Transverse colon (tissue), 4 donors: ENCODE results near the gene MSI2. TPM values are rescaled to one million over a fixed set of nuclear protein-coding genes. Genes with fewer than 3 reads are reported as not detected.

Experiments used
- DNase-seq: peaks from one replicate; pipeline ENCODE4 v3.0.0-alpha.2; 2019
- H3K27ac ChIP-seq, 4 donors: fragments of 200-600 bp; sonication (generic); 2 replicates each; pipeline ENCODE4 v1.5.1; 2016 to 2018; ENCODE audit warnings: inconsistent platforms in 4 of 4
- H3K27me3 ChIP-seq: fragments of 200-600 bp; sonication (generic); 2 replicates; pipeline ENCODE4 v1.5.1; 2017; ENCODE audit warnings: inconsistent platforms
- H3K36me3 ChIP-seq, 4 donors: fragments of 200-600 bp; sonication (generic); 2 replicates each; pipeline ENCODE4 v1.5.1; 2017 to 2019; ENCODE audit warnings: inconsistent platforms in 4 of 4
- H3K4me1 ChIP-seq, 4 donors: fragments of 200-600 bp; sonication (generic); 2 replicates each; pipeline ENCODE4 v1.5.1; 2017 to 2020; ENCODE audit warnings: inconsistent platforms in 4 of 4
- H3K4me3 ChIP-seq, 4 donors: fragments of 200-600 bp; sonication (generic); 1 replicate in 1 of 4; 2 replicates in 3 of 4; pipeline versions ENCODE4 v1.5.1 to v1.6.1; 2017 to 2019; ENCODE audit warnings: inconsistent platforms in 4 of 4
- H3K9me3 ChIP-seq, 2 donors: fragments of 200-600 bp; sonication (generic); 2 replicates each; pipeline ENCODE4 v1.5.1; 2017 to 2019; ENCODE audit warnings: inconsistent platforms in 2 of 2
- CTCF ChIP-seq, 5 experiments: fragments of 200-600 bp in 3 of 5; fragments of 450-650 bp in 2 of 5; sonication (generic) in 3 of 5; IDR thresholded peaks; 1 replicate in 2 of 5; 2 replicates in 3 of 5; pipeline ENCODE4 v1.5.1; 2016 to 2017; ENCODE audit warnings: antibody characterized with exemption in 5 of 5, inconsistent platforms in 3 of 5, mild to moderate bottlenecking in 2 of 5, moderate library complexity in 1 of 5
- EP300 ChIP-seq: sonication (generic); formaldehyde crosslinking; IDR thresholded peaks from one replicate; pipeline ENCODE4 v1.6.1; 2017; ENCODE audit warnings: antibody characterized with exemption, low read depth
- POLR2A ChIP-seq: fragments of 450-650 bp; IDR thresholded peaks from one replicate; pipeline ENCODE4 v1.6.1; 2016; ENCODE audit warnings: antibody characterized with exemption, mild to moderate bottlenecking, moderate library complexity
- POLR2AphosphoS5 ChIP-seq, 3 donors: sonication (generic); formaldehyde crosslinking; IDR thresholded peaks; one replicate each; pipeline ENCODE4 v1.6.1; 2016; ENCODE audit warnings: antibody characterized with exemption in 3 of 3
- WGBS, 2 donors: methylation state at CpG; one replicate each; pipeline ENCODE4 v1.1.5; 2018; ENCODE audit warnings: low coverage in 1 of 2; 5-methylcytosine and 5-hydroxymethylcytosine counted together
- in situ Hi-C, 4 donors: fragments of 200-750 bp; cut with MboI; loops; one replicate each; pipeline versions ENCODE4 v1.15.0 to v1.15.1; 2017; ENCODE audit warnings: low sequenced_read_pairs in 3 of 4, low pct_ligation_motif_present in 1 of 4, low pct_unique_long_range_greater_than_20kb in 1 of 4
- intact Hi-C: fragments of 100-400 bp; cut with DNase I; formaldehyde crosslinking; loops from one replicate; pipeline ENCODE4 v1.15.1; 2023; ENCODE audit warnings: low total_unique reads
- total RNA-seq, 4 donors: library from RNA; depleted of rRNA; stranded (reverse); fragments of >200 nt; gene quantifications; one replicate each; pipeline ENCODE4 v1.1.0, GENCODE V29; 2016

The MSI2 gene
- total RNA-seq, 4 donors from 2014 or later: 20.6 to 36.0 (median 29.3) TPM

DNA sequence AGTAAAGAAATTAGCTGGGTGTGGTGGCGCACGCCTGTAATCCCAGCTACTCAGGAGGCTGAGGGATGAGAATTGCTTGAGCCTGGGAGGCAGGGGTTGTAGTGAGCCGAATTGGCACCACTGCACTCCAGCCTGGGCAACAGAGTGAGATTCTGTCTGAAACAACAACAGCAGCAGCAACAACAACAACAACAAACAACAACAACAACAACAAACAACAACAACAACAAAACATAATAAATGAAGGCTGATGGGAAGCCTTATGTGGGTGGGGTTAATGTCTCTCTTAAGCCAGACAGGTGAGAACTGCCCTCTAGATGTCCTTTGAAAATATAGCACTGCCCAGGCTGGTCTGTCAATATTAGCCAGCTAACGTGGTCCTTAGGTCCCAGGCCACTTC is 107.3 kb downstream of the MSI2 start:
- intact Hi-C loops (no loop called here), in situ Hi-C loops (no loop called here)
- H3K9me3 ChIP-seq: no peaks in the 10 kb centered on the region
- no peaks in the 10 kb centered on the region for H3K36me3 ChIP-seq
- DNase-seq: no peak
- H3K27me3 ChIP-seq: no peaks in the 10 kb centered on the region
- no peak overlapping the region for H3K27ac ChIP-seq
- WGBS, 2 donors: 96 to 100% methylated on average over 2 to 4 of the region's 4 CpGs
- H3K4me1 ChIP-seq: no peaks in the 10 kb centered on the region
- no peak overlapping the region for H3K4me3 ChIP-seq
- TF ChIP-seq EP300 (no peak), CTCF (IDR thresholded peaks at IDR 0.05) (no peak), POLR2A (no peak), POLR2AphosphoS5 (IDR thresholded peaks at IDR 0.05) (no peak)

GRCh38 chr17:57363998-57364643 is 107.8 kb downstream of the MSI2 start:
- intact Hi-C loops (no loop called here), in situ Hi-C loops (no loop called here)
- Histone ChIP-seq H3K9me3 (no peaks in the 10 kb centered on the region), H3K4me3 (no peak overlapping the region), H3K27ac (no peak overlapping the region), H3K36me3 (no peaks in the 10 kb centered on the region), H3K27me3 (no peaks in the 10 kb centered on the region), H3K4me1 (no peaks in the 10 kb centered on the region)
- no peak for DNase-seq
- WGBS, 2 donors: 79 to 86% methylated on average over 5 to 7 of the region's 7 CpGs
- TF ChIP-seq POLR2A: no peak

DNA sequence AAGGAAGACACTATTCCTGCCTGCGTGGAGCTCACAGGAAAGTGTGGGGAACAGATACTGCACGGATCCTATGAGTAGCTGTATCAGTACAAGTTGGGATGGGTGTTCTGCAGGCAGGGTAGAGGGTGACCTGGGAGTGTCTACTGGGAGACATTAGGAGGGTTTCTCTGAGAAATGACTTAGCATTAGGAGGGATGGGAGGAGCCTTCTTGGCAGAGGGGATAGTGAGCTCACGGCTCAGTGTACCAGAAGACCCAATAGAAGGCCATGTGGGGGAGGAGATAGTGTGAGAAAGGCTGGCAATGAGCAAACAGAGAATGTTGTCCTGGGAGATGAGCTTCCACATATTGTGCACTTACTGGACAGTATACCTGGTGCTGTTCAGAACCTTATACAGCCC is 109.1 kb downstream of the MSI2 start:
- no peak for DNase-seq
- intact Hi-C loops: no loop called here
- 76 to 79% methylated on average over 3 of the region's 3 CpGs for WGBS, 2 donors
- H3K9me3 ChIP-seq: no peaks in the 10 kb centered on the region
- TF ChIP-seq EP300: no peak
- no peak for TF ChIP-seq POLR2AphosphoS5 (IDR thresholded peaks at IDR 0.05)
- no peak for TF ChIP-seq POLR2A
- TF ChIP-seq CTCF (IDR thresholded peaks at IDR 0.05): no peak
- in situ Hi-C loops: no loop called here
- H3K36me3 ChIP-seq: no peaks in the 10 kb centered on the region
- H3K4me1 ChIP-seq: no peaks in the 10 kb centered on the region
- no peak overlapping the region for H3K27ac ChIP-seq
- H3K27me3 ChIP-seq: no peaks in the 10 kb centered on the region
- H3K4me3 ChIP-seq: no peak overlapping the region

DNA sequence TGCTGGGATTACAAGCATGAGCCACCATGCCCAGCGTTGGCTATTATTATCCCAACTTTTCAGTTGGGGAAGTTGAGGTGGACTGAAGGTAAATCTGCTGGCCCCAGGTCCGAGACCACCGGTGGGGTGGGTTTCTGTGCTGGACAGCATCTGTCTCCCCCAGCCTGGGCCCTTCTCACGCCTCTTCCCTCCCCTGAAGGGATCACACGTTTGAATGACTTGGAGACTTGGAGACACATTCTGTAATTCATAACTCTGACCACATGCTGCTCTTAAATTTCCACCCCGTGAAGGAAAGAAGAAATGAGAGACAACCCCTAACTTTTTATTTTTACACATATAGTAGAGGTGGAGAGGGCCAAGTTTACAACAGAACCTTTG is 109.8 kb downstream of the MSI2 start:
- H3K9me3 ChIP-seq: no peaks in the 10 kb centered on the region
- TF ChIP-seq POLR2A (no peak), EP300 (no peak), POLR2AphosphoS5 (IDR thresholded peaks at IDR 0.05) (no peak), CTCF (IDR thresholded peaks at IDR 0.05) (no peak)
- no peak for DNase-seq
- no peak overlapping the region for H3K4me3 ChIP-seq
- no peaks in the 10 kb centered on the region for H3K36me3 ChIP-seq
- in situ Hi-C loops: no loop called here
- intact Hi-C loops: no loop called here
- no peaks in the 10 kb centered on the region for H3K4me1 ChIP-seq
- no peak overlapping the region for H3K27ac ChIP-seq
- H3K27me3 ChIP-seq: no peaks in the 10 kb centered on the region
- WGBS, 2 donors: 81 to 89% methylated on average over 3 to 6 of the region's 6 CpGs
